ENCODE measurements around the gene CLEC4A.
"Not testable (repeated sequence)": the region's sequence is repeated elsewhere in the genome, so short reads cannot be mapped to it uniquely, and the experiment has no call there.

The CLEC4A gene

GRCh38 chr12:8123124-8123912, at the start of gene CLEC4A:
TSS of gene CLEC4A (plus strand) at chr12:8123617. CDS start at chr12:8123879, 262 bp downstream.
- no peak within 1 kb of the TSS for H3K9ac ChIP-seq (ENCODE audit: low read depth, low read length)
- no peaks in the 10 kb centered on the region for H3K36me3 ChIP-seq (ENCODE audit: insufficient read depth, low read length)
- H3K4me1 ChIP-seq (ENCODE audit: insufficient read depth, low read length) = peaks cover 6% of the 10 kb centered on the region; the same call in 1 of the 2 replicates
- H3K9me3 ChIP-seq (ENCODE audit: control insufficient read depth, insufficient read depth, low read length) = no peaks in the 10 kb centered on the region

- peaks cover 18% of the 10 kb centered on the region for H3K4me1 ChIP-seq (ENCODE audit: insufficient read depth, low read length)
- no peak overlapping the region for H3K9ac ChIP-seq (ENCODE audit: low read depth, low read length)
- no peaks in the 10 kb centered on the region for H3K9me3 ChIP-seq (ENCODE audit: control insufficient read depth, insufficient read depth, low read length)
- H3K36me3 ChIP-seq (ENCODE audit: insufficient read depth, low read length) = no peaks in the 10 kb centered on the region
Observed at GRCh38 chr12:8075935-8076334, 47.5 kb upstream of the CLEC4A start.

GRCh38 chr12:8076366-8076765, 47.1 kb upstream of the CLEC4A start:
- peaks cover 18% of the 10 kb centered on the region for H3K4me1 ChIP-seq (ENCODE audit: insufficient read depth, low read length)
- no peak overlapping the region for H3K9ac ChIP-seq (ENCODE audit: low read depth, low read length)
- no peaks in the 10 kb centered on the region for H3K9me3 ChIP-seq (ENCODE audit: control insufficient read depth, insufficient read depth, low read length)
- no peaks in the 10 kb centered on the region for H3K36me3 ChIP-seq (ENCODE audit: insufficient read depth, low read length)

GRCh38 chr12:8077207-8077606, 46.2 kb upstream of the CLEC4A start:
- Histone ChIP-seq H3K36me3 (ENCODE audit: insufficient read depth, low read length) (no peaks in the 10 kb centered on the region), H3K9ac (ENCODE audit: low read depth, low read length) (no peak overlapping the region), H3K4me1 (ENCODE audit: insufficient read depth, low read length) (peaks cover 18% of the 10 kb centered on the region), H3K9me3 (ENCODE audit: control insufficient read depth, insufficient read depth, low read length) (no peaks in the 10 kb centered on the region)

- H3K9me3 ChIP-seq (ENCODE audit: control insufficient read depth, insufficient read depth, low read length) = no peaks in the 10 kb centered on the region
- peaks cover 18% of the 10 kb centered on the region for H3K4me1 ChIP-seq (ENCODE audit: insufficient read depth, low read length)
- no peak overlapping the region for H3K9ac ChIP-seq (ENCODE audit: low read depth, low read length)
Observed at GRCh38 chr12:8078398-8078797, 45.0 kb upstream of the CLEC4A start.

GRCh38 chr12:8078916-8079315, 44.5 kb upstream of the CLEC4A start:
- peaks cover 18% of the 10 kb centered on the region for H3K4me1 ChIP-seq (ENCODE audit: insufficient read depth, low read length)
- H3K9ac ChIP-seq (ENCODE audit: low read depth, low read length) = no peak overlapping the region
- no peaks in the 10 kb centered on the region for H3K9me3 ChIP-seq (ENCODE audit: control insufficient read depth, insufficient read depth, low read length)
- H3K36me3 ChIP-seq (ENCODE audit: insufficient read depth, low read length) = no peaks in the 10 kb centered on the region

More at GRCh38 chr12:8078398-8078797, 45.0 kb upstream of the CLEC4A start:
- no peaks in the 10 kb centered on the region for H3K36me3 ChIP-seq (ENCODE audit: insufficient read depth, low read length)

GRCh38 chr12:8080120-8080519, 43.3 kb upstream of the CLEC4A start:
- H3K36me3 ChIP-seq (ENCODE audit: insufficient read depth, low read length) = no peaks in the 10 kb centered on the region
- no peaks in the 10 kb centered on the region for H3K9me3 ChIP-seq (ENCODE audit: control insufficient read depth, insufficient read depth, low read length)
- peaks cover 18% of the 10 kb centered on the region for H3K4me1 ChIP-seq (ENCODE audit: insufficient read depth, low read length)
- no peak overlapping the region for H3K9ac ChIP-seq (ENCODE audit: low read depth, low read length)

GRCh38 chr12:8081251-8081920, 42.0 kb upstream of the CLEC4A start:
- peaks cover 18% of the 10 kb centered on the region for H3K4me1 ChIP-seq (ENCODE audit: insufficient read depth, low read length)
- no peaks in the 10 kb centered on the region for H3K36me3 ChIP-seq (ENCODE audit: insufficient read depth, low read length)
- no peaks in the 10 kb centered on the region for H3K9me3 ChIP-seq (ENCODE audit: control insufficient read depth, insufficient read depth, low read length)
- peak overlapping the region; percentile 86 for H3K9ac ChIP-seq (ENCODE audit: low read depth, low read length)

GRCh38 chr12:8082808-8083100, 40.7 kb upstream of the CLEC4A start:
- H3K9me3 ChIP-seq (ENCODE audit: control insufficient read depth, insufficient read depth, low read length) = no peaks in the 10 kb centered on the region
- H3K4me1 ChIP-seq (ENCODE audit: insufficient read depth, low read length) = peaks cover 7% of the 10 kb centered on the region; the same call in 1 of the 2 replicates
- H3K36me3 ChIP-seq (ENCODE audit: insufficient read depth, low read length) = no peaks in the 10 kb centered on the region
- peak overlapping the region; percentile 86 for H3K9ac ChIP-seq (ENCODE audit: low read depth, low read length)

- H3K9ac ChIP-seq (ENCODE audit: low read depth, low read length); H3K4me1 ChIP-seq (ENCODE audit: insufficient read depth, low read length); H3K9me3 ChIP-seq (ENCODE audit: control insufficient read depth, insufficient read depth, low read length); H3K36me3 ChIP-seq (ENCODE audit: insufficient read depth, low read length): not testable (repeated sequence)
Observed at GRCh38 chr12:8084351-8084750, 39.1 kb upstream of the CLEC4A start.

- Histone ChIP-seq H3K9ac (ENCODE audit: low read depth, low read length) (no peak overlapping the region), H3K9me3 (ENCODE audit: control insufficient read depth, insufficient read depth, low read length) (no peaks in the 10 kb centered on the region), H3K4me1 (ENCODE audit: insufficient read depth, low read length) (no peaks in the 10 kb centered on the region), H3K36me3 (ENCODE audit: insufficient read depth, low read length) (no peaks in the 10 kb centered on the region)
Observed at GRCh38 chr12:8087666-8088065, 35.8 kb upstream of the CLEC4A start.

GRCh38 chr12:8088574-8088973, 34.8 kb upstream of the CLEC4A start:
- no peaks in the 10 kb centered on the region for H3K36me3 ChIP-seq (ENCODE audit: insufficient read depth, low read length)
- no peaks in the 10 kb centered on the region for H3K4me1 ChIP-seq (ENCODE audit: insufficient read depth, low read length)
- H3K9me3 ChIP-seq (ENCODE audit: control insufficient read depth, insufficient read depth, low read length) = no peaks in the 10 kb centered on the region
- no peak overlapping the region for H3K9ac ChIP-seq (ENCODE audit: low read depth, low read length)

- H3K4me1 ChIP-seq (ENCODE audit: insufficient read depth, low read length); H3K9me3 ChIP-seq (ENCODE audit: control insufficient read depth, insufficient read depth, low read length); H3K9ac ChIP-seq (ENCODE audit: low read depth, low read length); H3K36me3 ChIP-seq (ENCODE audit: insufficient read depth, low read length): not testable (repeated sequence)
Observed at GRCh38 chr12:8089277-8089676, 34.1 kb upstream of the CLEC4A start.

GRCh38 chr12:8089716-8090115, 33.7 kb upstream of the CLEC4A start:
- Histone ChIP-seq H3K4me1 (ENCODE audit: insufficient read depth, low read length) (no peaks in the 10 kb centered on the region), H3K36me3 (ENCODE audit: insufficient read depth, low read length) (no peaks in the 10 kb centered on the region), H3K9me3 (ENCODE audit: control insufficient read depth, insufficient read depth, low read length) (no peaks in the 10 kb centered on the region), H3K9ac (ENCODE audit: low read depth, low read length) (no peak overlapping the region)

GRCh38 chr12:8093291-8093690, 30.1 kb upstream of the CLEC4A start:
- 0 out of 2 replicates have a peak, but pooled peaks cover 3% of the 10 kb centered on the region for H3K36me3 ChIP-seq (ENCODE audit: insufficient read depth, low read length)
- no peaks in the 10 kb centered on the region for H3K9me3 ChIP-seq (ENCODE audit: control insufficient read depth, insufficient read depth, low read length)
- no peak overlapping the region for H3K9ac ChIP-seq (ENCODE audit: low read depth, low read length)
- no peaks in the 10 kb centered on the region for H3K4me1 ChIP-seq (ENCODE audit: insufficient read depth, low read length)
